HepG2 (cell line): Measurements from ENCODE around the gene CELSR3. TPM values are rescaled to one million over a fixed set of nuclear protein-coding genes. Genes with fewer than 3 reads are reported as not detected.

Source experiments
- ATAD3A ChIP-seq: sonication (generic); formaldehyde crosslinking; IDR thresholded peaks from 2 replicates; pipeline ENCODE4 v1.4.0; 2020; ENCODE audit warnings: missing genetic modification reagents
- CBX5 ChIP-seq: sonication (generic); formaldehyde crosslinking; IDR thresholded peaks from 2 replicates; pipeline ENCODE4 v1.4.0; 2020; ENCODE audit warnings: missing genetic modification reagents, borderline replicate concordance
- CEBPG ChIP-seq: IDR thresholded peaks from 2 replicates; pipeline ENCODE4 v1.6.1; 2016
- ELF4 ChIP-seq: sonication (generic); formaldehyde crosslinking; IDR thresholded peaks from 2 replicates; pipeline ENCODE4 v1.5.0; 2020; ENCODE audit warnings: missing genetic modification reagents, mild to moderate bottlenecking, moderate library complexity, borderline replicate concordance
- ERF ChIP-seq: IDR thresholded peaks from 2 replicates; pipeline ENCODE4 v1.6.1; 2018; ENCODE audit warnings: missing biosample characterization, missing genetic modification reagents
- FOXO1 ChIP-seq: sonication (generic); formaldehyde crosslinking; IDR thresholded peaks from 2 replicates; pipeline ENCODE4 v1.4.0; 2020; ENCODE audit warnings: missing genetic modification reagents
- HOXA9 ChIP-seq: sonication (generic); formaldehyde crosslinking; IDR thresholded peaks from 2 replicates; pipeline ENCODE4 v1.8.1; 2022; ENCODE audit warnings: missing genetic modification reagents, mild to moderate bottlenecking, moderate library complexity, borderline replicate concordance
- KDM5A ChIP-seq: fragments of 200-600 bp; sonication (generic); IDR thresholded peaks from 2 replicates; pipeline ENCODE4 v1.7.0; 2018; ENCODE audit warnings: antibody characterized with exemption, mild to moderate bottlenecking, low read length, borderline replicate concordance
- KLF13 ChIP-seq: sonication (generic); formaldehyde crosslinking; IDR thresholded peaks from 2 replicates; pipeline ENCODE4 v1.4.0; 2020; ENCODE audit warnings: mild to moderate bottlenecking, missing genetic modification reagents
- MBNL3 ChIP-seq: fragments of 250-450 bp; sonication (Bioruptor Pico); conservative IDR thresholded peaks from 2 replicates; pipeline ENCODE4 v1.8.0; 2022; ENCODE audit warnings: mild to moderate bottlenecking, inconsistent platforms
- MIER3 ChIP-seq: IDR thresholded peaks from 2 replicates; pipeline ENCODE4 v1.6.1; 2016; ENCODE audit warnings: missing compliant biosample characterization, borderline replicate concordance
- NR2C2 ChIP-seq: sonication (generic); formaldehyde crosslinking; IDR thresholded peaks from 2 replicates; pipeline ENCODE4 v1.4.0; 2020; ENCODE audit warnings: missing genetic modification reagents, mild to moderate bottlenecking, moderate library complexity, borderline replicate concordance
- RFXANK ChIP-seq: IDR thresholded peaks from 2 replicates; pipeline ENCODE4 v1.6.1; 2016
- SP5 ChIP-seq: IDR thresholded peaks from 2 replicates; pipeline ENCODE4 v1.6.1; 2016; ENCODE audit warnings: low read depth, borderline replicate concordance
- ZNF180 ChIP-seq: sonication (generic); formaldehyde crosslinking; IDR thresholded peaks from 2 replicates; pipeline ENCODE4 v1.4.0; 2020; ENCODE audit warnings: low read depth, missing genetic modification reagents, borderline replicate concordance
- ZNF782 ChIP-seq: sonication (generic); formaldehyde crosslinking; IDR thresholded peaks from 2 replicates; pipeline ENCODE4 v1.4.0; 2020; ENCODE audit warnings: missing genetic modification reagents, mild to moderate bottlenecking, borderline replicate concordance
- polyA plus RNA-seq, 8 experiments: library from polyadenylated mRNA; depleted of rRNA in 3 of 8; stranded (reverse) in 7 of 8; unstranded in 1 of 8; fragments of >200 nt; fragmentation: Illumina TruSeq in 4 of 8; extraction: Trizol in 4 of 8; gene quantifications; 2 replicates each; pipeline versions ENCODE4 v1.2.1 to v1.2.3, GENCODE V29; 2011 to 2016; ENCODE audit warnings: low read depth in 4 of 8, missing spikeins in 1 of 8, mixed read lengths in 1 of 8; ENCODE audit not compliant: insufficient read depth in 1 of 8
- total RNA-seq, 5 experiments: library from RNA; depleted of rRNA; stranded (reverse); fragments of >200 nt; fragmentation: Illumina TruSeq; extraction: Trizol; gene quantifications; 2 replicates each; pipeline ENCODE4 v1.2.3, GENCODE V29; 2016; ENCODE audit warnings: low read depth in 1 of 5
- TF ChIP-seq, protein P1 (sequence below): sonication (generic); formaldehyde crosslinking; IDR thresholded peaks from 2 replicates; pipeline ENCODE4 v1.8.1; 2023; ENCODE audit warnings: mild to moderate bottlenecking, inconsistent platforms, moderate library complexity, missing genetic modification reagents, borderline replicate concordance
- TF ChIP-seq, protein P2 (sequence below): sonication (generic); formaldehyde crosslinking; conservative IDR thresholded peaks from 2 replicates; pipeline ENCODE4 v1.4.0; 2020; ENCODE audit warnings: mild to moderate bottlenecking, missing genetic modification reagents, moderate library complexity
- TF ChIP-seq, protein P3 (sequence below): IDR thresholded peaks from 2 replicates; pipeline ENCODE4 v1.4.0; 2020; ENCODE audit warnings: mild to moderate bottlenecking, missing genetic modification reagents
- TF ChIP-seq, protein P4 (sequence below): sonication (generic); formaldehyde crosslinking; IDR thresholded peaks from 2 replicates; pipeline ENCODE4 v1.5.0; 2020; ENCODE audit warnings: missing genetic modification reagents

The CELSR3 gene
- total and polyA plus RNA-seq, 2 of the 13 experiments (the other 11 are each of a cell fraction or from before 2014, with no cell fraction given): 5.4 to 6.7 TPM

DNA sequence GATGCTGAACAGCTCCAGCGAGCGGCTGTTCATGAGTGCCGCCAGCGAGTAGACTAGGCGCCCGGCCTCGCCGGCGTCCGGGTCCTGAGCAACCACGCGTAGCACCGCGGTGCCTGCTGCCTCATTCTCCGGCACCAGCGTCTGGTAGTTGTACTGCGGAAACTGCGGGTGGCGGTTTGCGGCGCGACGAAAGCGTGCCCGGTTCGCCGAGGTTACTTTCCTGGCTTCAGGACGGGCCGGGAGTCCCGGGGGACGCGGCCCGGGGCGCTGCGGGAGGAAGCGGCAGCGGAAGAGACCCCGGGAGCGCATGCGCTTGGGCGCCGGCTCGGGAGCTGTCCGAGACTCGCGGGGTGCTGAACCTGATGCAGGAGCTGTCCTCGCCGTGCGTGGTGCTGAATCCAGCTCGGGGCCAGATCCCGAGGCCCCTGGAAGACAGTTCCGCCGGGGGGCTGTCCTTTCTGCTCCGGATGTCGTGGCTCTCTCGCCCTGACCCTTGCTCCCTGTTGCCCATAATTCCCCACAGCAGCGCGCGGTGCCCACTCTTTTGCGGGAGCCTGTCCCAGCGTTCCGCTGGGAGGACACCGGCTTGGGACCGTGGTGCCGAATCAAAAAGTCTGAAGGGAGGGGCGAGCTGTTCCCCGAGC is 1.1 kb downstream of the CELSR3 start (continued):
- TF ChIP-seq, protein P1, sequence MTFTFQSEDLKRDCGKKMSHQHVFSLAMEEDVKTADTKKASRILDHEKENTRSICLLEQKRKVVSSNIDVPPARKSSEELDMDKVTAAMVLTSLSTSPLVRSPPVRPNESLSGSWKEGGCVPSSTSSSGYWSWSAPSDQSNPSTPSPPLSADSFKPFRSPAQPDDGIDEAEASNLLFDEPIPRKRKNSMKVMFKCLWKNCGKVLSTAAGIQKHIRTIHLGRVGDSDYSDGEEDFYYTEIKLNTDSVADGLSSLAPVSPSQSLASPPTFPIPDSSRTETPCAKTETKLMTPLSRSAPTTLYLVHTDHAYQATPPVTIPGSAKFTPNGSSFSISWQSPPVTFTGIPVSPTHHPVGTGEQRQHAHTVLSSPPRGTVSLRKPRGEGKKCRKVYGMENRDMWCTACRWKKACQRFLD (CRISPR knock-in tag): peak; percentile 100
- TF ChIP-seq FOXO1: peak; percentile 99
- peak; percentile 100 for TF ChIP-seq MIER3
- peak; percentile 86 for TF ChIP-seq SP5 (CRISPR knock-in tag)
- TF ChIP-seq ZNF782 (CRISPR knock-in tag): peak; percentile 100
- peak; percentile 99 for TF ChIP-seq ATAD3A (CRISPR knock-in tag)
- peak; percentile 87 for TF ChIP-seq NR2C2 (CRISPR knock-in tag)
- peak; percentile 100 for TF ChIP-seq ERF (CRISPR knock-in tag)
- TF ChIP-seq ELF4: peak; percentile 99
- peak; percentile 100; the same call in 1 of the 2 replicates for TF ChIP-seq ZNF180
- peak; percentile 98 for TF ChIP-seq RFXANK (CRISPR knock-in tag)
- TF ChIP-seq, protein P2, sequence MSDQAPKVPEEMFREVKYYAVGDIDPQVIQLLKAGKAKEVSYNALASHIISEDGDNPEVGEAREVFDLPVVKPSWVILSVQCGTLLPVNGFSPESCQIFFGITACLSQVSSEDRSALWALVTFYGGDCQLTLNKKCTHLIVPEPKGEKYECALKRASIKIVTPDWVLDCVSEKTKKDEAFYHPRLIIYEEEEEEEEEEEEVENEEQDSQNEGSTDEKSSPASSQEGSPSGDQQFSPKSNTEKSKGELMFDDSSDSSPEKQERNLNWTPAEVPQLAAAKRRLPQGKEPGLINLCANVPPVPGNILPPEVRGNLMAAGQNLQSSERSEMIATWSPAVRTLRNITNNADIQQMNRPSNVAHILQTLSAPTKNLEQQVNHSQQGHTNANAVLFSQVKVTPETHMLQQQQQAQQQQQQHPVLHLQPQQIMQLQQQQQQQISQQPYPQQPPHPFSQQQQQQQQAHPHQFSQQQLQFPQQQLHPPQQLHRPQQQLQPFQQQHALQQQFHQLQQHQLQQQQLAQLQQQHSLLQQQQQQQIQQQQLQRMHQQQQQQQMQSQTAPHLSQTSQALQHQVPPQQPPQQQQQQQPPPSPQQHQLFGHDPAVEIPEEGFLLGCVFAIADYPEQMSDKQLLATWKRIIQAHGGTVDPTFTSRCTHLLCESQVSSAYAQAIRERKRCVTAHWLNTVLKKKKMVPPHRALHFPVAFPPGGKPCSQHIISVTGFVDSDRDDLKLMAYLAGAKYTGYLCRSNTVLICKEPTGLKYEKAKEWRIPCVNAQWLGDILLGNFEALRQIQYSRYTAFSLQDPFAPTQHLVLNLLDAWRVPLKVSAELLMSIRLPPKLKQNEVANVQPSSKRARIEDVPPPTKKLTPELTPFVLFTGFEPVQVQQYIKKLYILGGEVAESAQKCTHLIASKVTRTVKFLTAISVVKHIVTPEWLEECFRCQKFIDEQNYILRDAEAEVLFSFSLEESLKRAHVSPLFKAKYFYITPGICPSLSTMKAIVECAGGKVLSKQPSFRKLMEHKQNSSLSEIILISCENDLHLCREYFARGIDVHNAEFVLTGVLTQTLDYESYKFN: peak; percentile 82
- TF ChIP-seq KDM5A: no peak
- TF ChIP-seq, protein P3, sequence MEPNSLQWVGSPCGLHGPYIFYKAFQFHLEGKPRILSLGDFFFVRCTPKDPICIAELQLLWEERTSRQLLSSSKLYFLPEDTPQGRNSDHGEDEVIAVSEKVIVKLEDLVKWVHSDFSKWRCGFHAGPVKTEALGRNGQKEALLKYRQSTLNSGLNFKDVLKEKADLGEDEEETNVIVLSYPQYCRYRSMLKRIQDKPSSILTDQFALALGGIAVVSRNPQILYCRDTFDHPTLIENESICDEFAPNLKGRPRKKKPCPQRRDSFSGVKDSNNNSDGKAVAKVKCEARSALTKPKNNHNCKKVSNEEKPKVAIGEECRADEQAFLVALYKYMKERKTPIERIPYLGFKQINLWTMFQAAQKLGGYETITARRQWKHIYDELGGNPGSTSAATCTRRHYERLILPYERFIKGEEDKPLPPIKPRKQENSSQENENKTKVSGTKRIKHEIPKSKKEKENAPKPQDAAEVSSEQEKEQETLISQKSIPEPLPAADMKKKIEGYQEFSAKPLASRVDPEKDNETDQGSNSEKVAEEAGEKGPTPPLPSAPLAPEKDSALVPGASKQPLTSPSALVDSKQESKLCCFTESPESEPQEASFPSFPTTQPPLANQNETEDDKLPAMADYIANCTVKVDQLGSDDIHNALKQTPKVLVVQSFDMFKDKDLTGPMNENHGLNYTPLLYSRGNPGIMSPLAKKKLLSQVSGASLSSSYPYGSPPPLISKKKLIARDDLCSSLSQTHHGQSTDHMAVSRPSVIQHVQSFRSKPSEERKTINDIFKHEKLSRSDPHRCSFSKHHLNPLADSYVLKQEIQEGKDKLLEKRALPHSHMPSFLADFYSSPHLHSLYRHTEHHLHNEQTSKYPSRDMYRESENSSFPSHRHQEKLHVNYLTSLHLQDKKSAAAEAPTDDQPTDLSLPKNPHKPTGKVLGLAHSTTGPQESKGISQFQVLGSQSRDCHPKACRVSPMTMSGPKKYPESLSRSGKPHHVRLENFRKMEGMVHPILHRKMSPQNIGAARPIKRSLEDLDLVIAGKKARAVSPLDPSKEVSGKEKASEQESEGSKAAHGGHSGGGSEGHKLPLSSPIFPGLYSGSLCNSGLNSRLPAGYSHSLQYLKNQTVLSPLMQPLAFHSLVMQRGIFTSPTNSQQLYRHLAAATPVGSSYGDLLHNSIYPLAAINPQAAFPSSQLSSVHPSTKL (CRISPR knock-in tag): peak; percentile 99
- peak; percentile 78 for TF ChIP-seq CEBPG (CRISPR knock-in tag)
- TF ChIP-seq, protein P4, sequence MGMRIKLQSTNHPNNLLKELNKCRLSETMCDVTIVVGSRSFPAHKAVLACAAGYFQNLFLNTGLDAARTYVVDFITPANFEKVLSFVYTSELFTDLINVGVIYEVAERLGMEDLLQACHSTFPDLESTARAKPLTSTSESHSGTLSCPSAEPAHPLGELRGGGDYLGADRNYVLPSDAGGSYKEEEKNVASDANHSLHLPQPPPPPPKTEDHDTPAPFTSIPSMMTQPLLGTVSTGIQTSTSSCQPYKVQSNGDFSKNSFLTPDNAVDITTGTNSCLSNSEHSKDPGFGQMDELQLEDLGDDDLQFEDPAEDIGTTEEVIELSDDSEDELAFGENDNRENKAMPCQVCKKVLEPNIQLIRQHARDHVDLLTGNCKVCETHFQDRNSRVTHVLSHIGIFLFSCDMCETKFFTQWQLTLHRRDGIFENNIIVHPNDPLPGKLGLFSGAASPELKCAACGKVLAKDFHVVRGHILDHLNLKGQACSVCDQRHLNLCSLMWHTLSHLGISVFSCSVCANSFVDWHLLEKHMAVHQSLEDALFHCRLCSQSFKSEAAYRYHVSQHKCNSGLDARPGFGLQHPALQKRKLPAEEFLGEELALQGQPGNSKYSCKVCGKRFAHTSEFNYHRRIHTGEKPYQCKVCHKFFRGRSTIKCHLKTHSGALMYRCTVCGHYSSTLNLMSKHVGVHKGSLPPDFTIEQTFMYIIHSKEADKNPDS (CRISPR knock-in tag): peak; percentile 99
- no peak for TF ChIP-seq MBNL3 (CRISPR knock-in tag)
- peak; percentile 100 for TF ChIP-seq KLF13 (CRISPR knock-in tag)
- peak; percentile 100 for TF ChIP-seq HOXA9 (CRISPR knock-in tag)
- TF ChIP-seq CBX5 (CRISPR knock-in tag): peak; percentile 100
